ENCODE data around the gene PRKCH. TPM values are rescaled to one million over a fixed set of nuclear protein-coding genes. Genes with fewer than 3 reads are reported as not detected.

Gene PRKCH
- polyA plus RNA-seq, 3 donors = 3.6 to 6.2 (median 5.4) TPM

DNA sequence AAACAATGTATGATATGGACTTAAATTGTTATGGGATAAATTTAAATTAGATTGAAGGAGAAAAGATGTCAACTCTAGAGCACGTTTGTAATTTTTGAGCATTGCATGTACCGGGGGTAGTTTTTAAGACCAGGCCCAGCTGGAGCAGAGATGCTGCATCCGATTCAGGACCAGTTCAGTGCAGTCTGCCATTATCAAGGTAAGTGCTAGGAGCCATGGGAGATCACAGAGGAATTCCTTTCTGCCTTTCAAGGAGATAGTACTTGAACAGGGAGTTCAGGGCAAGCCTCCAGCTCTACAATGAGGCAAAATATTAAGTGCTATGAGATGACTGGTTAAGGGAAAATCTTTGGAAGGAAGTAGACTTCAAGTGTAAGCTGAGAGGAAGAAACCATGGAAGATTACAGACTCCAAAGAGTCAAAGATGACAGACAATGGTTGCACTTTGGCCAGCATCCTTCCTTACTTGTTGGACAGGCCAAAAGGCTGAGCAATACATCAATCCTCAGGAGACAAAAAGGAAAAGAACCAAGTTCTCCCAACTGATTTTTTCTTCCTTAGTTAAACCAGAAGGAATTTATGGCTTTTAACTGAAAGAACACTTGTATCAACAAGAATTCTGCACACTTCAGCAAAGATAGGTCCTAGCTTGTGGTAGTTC is 260.7 kb downstream of the PRKCH start:
- H3K79me2 ChIP-seq (ENCODE audit: insufficient read depth, low read length) = no peaks in the 10 kb centered on the region
- peaks cover 0 to 1% (median 0%) of the 10 kb centered on the region in 3 donors for H3K27me3 Mint-ChIP-seq (ENCODE audit: low read depth in 3 of 3)
- H3K4me1 Mint-ChIP-seq = peaks cover 7% of the 10 kb centered on the region
- WGBS (ENCODE audit: insufficient coverage) = 98% methylated on average over 3 of the region's 3 CpGs
- no peak overlapping the region for H3K4me2 ChIP-seq (replicated peaks; ENCODE audit: extremely low read depth, low read length, poor library complexity, severe bottlenecking)
- intact Hi-C loops (cut with micrococcal nuclease) = no loop called here
- H4K20me1 ChIP-seq (ENCODE audit: insufficient read depth, low read length) = no peaks in the 10 kb centered on the region
- H3K36me3 Mint-ChIP-seq = peaks cover 0 to 3% of the 10 kb centered on the region in 2 donors
- H3K9me3 ChIP-seq (replicated peaks in 1 of 2; ENCODE audit: control insufficient read depth in 1 of 2, insufficient read depth in 1 of 2, low read length in 2 of 2) = no peaks in the 10 kb centered on the region
- no peak overlapping the region for H3K4me3 ChIP-seq (replicated peaks in 1 of 3; ENCODE audit: low read depth in 2 of 3, low read length in 3 of 3)
- H3K27me3 ChIP-seq (ENCODE audit: control insufficient read depth in 2 of 2, insufficient read depth in 2 of 2, low read length in 2 of 2) = no peaks in the 10 kb centered on the region
- DNase-seq = no peak
- TF ChIP-seq, protein P1, sequence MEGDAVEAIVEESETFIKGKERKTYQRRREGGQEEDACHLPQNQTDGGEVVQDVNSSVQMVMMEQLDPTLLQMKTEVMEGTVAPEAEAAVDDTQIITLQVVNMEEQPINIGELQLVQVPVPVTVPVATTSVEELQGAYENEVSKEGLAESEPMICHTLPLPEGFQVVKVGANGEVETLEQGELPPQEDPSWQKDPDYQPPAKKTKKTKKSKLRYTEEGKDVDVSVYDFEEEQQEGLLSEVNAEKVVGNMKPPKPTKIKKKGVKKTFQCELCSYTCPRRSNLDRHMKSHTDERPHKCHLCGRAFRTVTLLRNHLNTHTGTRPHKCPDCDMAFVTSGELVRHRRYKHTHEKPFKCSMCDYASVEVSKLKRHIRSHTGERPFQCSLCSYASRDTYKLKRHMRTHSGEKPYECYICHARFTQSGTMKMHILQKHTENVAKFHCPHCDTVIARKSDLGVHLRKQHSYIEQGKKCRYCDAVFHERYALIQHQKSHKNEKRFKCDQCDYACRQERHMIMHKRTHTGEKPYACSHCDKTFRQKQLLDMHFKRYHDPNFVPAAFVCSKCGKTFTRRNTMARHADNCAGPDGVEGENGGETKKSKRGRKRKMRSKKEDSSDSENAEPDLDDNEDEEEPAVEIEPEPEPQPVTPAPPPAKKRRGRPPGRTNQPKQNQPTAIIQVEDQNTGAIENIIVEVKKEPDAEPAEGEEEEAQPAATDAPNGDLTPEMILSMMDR (IDR thresholded peaks at IDR 0.05) = no peak
- no peak overlapping the region for H2AFZ ChIP-seq (ENCODE audit: insufficient read depth, low read depth, low read length, poor library complexity, severe bottlenecking)
- H3K9ac ChIP-seq (ENCODE audit: insufficient read depth, low read length, poor library complexity, severe bottlenecking) = no peak overlapping the region
- H3K36me3 ChIP-seq (replicated peaks in 1 of 2; ENCODE audit: control insufficient read depth in 1 of 2, insufficient read depth in 2 of 2, low read length in 2 of 2) = no peaks in the 10 kb centered on the region
- H3K27ac ChIP-seq (ENCODE audit: low read depth in 1 of 2, low read length in 2 of 2) = no peak overlapping the region
- no peak overlapping the region for H3K27ac Mint-ChIP-seq
- no peak overlapping the region for H3K4me3 Mint-ChIP-seq
- H3K9me3 Mint-ChIP-seq = peaks cover 0 to 1% (median 0%) of the 10 kb centered on the region in 7 donors
- H3K4me1 ChIP-seq (ENCODE audit: control insufficient read depth in 1 of 2, insufficient read depth in 2 of 2, low read length in 2 of 2) = no peaks in the 10 kb centered on the region

DNA sequence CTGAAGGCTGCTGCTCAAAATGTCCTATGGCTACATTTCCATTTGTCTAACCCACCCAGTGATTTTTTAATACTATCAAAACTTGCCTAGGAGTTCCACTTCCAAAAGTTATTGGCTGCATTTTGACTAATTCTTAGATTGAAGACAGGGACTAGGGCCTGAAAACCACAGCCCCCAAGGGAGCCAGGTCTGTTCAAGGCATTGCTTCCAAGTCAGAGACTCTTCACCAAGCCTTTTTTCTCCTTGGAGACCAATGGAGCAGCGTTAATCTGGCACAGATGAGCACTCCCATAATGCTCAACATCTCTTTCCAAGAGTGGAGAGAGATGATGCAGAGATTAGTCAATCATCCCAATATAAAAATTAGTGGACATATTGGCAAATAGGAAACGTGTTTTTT is 261.4 kb downstream of the PRKCH start:
- H4K20me1 ChIP-seq (ENCODE audit: insufficient read depth, low read length) = no peaks in the 10 kb centered on the region
- H3K9me3 ChIP-seq (replicated peaks in 1 of 2; ENCODE audit: control insufficient read depth in 1 of 2, insufficient read depth in 1 of 2, low read length in 2 of 2) = no peaks in the 10 kb centered on the region
- H3K79me2 ChIP-seq (ENCODE audit: insufficient read depth, low read length) = no peaks in the 10 kb centered on the region
- Mint-ChIP-seq H3K27me3 (ENCODE audit: low read depth in 3 of 3) (peaks cover 0 to 4% (median 0%) of the 10 kb centered on the region in 3 donors), H3K4me1 (peaks cover 7% of the 10 kb centered on the region), H3K4me3 (no peak overlapping the region), H3K9me3 (peaks cover 0 to 1% (median 0%) of the 10 kb centered on the region in 7 donors), H3K36me3 (peaks cover 0 to 3% of the 10 kb centered on the region in 2 donors), H3K27ac (no peak overlapping the region)
- H3K4me3 ChIP-seq (replicated peaks in 1 of 3; ENCODE audit: low read depth in 2 of 3, low read length in 3 of 3) = no peak overlapping the region
- DNase-seq = no peak
- no peaks in the 10 kb centered on the region for H3K36me3 ChIP-seq (replicated peaks in 1 of 2; ENCODE audit: control insufficient read depth in 1 of 2, insufficient read depth in 2 of 2, low read length in 2 of 2)
- H3K4me1 ChIP-seq (ENCODE audit: control insufficient read depth in 1 of 2, insufficient read depth in 2 of 2, low read length in 2 of 2) = no peaks in the 10 kb centered on the region
- WGBS (ENCODE audit: insufficient coverage) = no CpG with 5 or more reads among the region's 2 CpGs
- no peak overlapping the region for H3K27ac ChIP-seq (ENCODE audit: low read depth in 1 of 2, low read length in 2 of 2)
- no peak overlapping the region for H2AFZ ChIP-seq (ENCODE audit: insufficient read depth, low read depth, low read length, poor library complexity, severe bottlenecking)
- H3K27me3 ChIP-seq (ENCODE audit: control insufficient read depth in 2 of 2, insufficient read depth in 2 of 2, low read length in 2 of 2) = no peaks in the 10 kb centered on the region
- H3K9ac ChIP-seq (ENCODE audit: insufficient read depth, low read length, poor library complexity, severe bottlenecking) = no peak overlapping the region
- TF ChIP-seq, protein P1 (IDR thresholded peaks at IDR 0.05) = no peak
- no peak overlapping the region for H3K4me2 ChIP-seq (replicated peaks; ENCODE audit: extremely low read depth, low read length, poor library complexity, severe bottlenecking)
- intact Hi-C loops (cut with micrococcal nuclease) = no loop called here

Measured in CD14-positive monocyte (primary cell).